Esophagus muscularis mucosa (tissue), 3 donors: ENCODE results near the gene OR2A42.
"Not testable (repeated sequence)": the region's sequence is repeated elsewhere in the genome, so short reads cannot be mapped to it uniquely, and the experiment has no call there.

ENCODE experiments used
- POLR2AphosphoS5 ChIP-seq, 2 donors: sonication (generic); formaldehyde crosslinking; IDR thresholded peaks; one replicate each; pipeline ENCODE4 v1.6.1; 2017; ENCODE audit warnings: antibody characterized with exemption in 2 of 2
- TF ChIP-seq, protein P1 (sequence below), 3 experiments: fragments of 200-600 bp in 2 of 3; fragments of 450-650 bp in 1 of 3; sonication (generic) in 2 of 3; IDR thresholded peaks; one replicate each; pipeline ENCODE4 v1.5.1; 2017 to 2019; ENCODE audit warnings: antibody characterized with exemption in 3 of 3, mild to moderate bottlenecking in 2 of 3, moderate library complexity in 1 of 3

DNA sequence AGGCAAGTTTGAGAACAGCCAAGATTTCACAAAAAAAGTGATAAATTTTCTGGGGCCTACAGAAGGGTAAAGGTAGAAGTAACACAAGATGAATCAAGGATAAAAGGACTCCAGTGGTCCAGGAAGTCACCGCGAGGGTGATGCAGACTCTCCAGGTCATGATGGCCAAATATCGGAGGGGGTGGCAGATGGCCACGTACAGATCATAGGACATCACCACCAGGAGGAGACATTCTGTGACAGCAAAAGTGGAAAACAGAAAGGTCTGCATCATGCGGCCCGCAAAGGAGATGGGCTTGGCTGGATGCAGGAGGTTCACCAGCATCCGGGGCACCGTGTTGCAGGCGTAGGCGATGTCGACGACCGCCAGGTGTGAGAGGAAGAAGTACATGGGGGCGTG lies 19.7 kb upstream of the OR2A42 start:
- TF ChIP-seq, protein P1, sequence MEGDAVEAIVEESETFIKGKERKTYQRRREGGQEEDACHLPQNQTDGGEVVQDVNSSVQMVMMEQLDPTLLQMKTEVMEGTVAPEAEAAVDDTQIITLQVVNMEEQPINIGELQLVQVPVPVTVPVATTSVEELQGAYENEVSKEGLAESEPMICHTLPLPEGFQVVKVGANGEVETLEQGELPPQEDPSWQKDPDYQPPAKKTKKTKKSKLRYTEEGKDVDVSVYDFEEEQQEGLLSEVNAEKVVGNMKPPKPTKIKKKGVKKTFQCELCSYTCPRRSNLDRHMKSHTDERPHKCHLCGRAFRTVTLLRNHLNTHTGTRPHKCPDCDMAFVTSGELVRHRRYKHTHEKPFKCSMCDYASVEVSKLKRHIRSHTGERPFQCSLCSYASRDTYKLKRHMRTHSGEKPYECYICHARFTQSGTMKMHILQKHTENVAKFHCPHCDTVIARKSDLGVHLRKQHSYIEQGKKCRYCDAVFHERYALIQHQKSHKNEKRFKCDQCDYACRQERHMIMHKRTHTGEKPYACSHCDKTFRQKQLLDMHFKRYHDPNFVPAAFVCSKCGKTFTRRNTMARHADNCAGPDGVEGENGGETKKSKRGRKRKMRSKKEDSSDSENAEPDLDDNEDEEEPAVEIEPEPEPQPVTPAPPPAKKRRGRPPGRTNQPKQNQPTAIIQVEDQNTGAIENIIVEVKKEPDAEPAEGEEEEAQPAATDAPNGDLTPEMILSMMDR (IDR thresholded peaks at IDR 0.05) = not testable (repeated sequence)
- not testable (repeated sequence) for TF ChIP-seq POLR2AphosphoS5 (IDR thresholded peaks at IDR 0.05)
